ENCODE data around the gene LMNA. TPM values are rescaled to one million over a fixed set of nuclear protein-coding genes. Genes with fewer than 3 reads are reported as not detected.
A peak's percentile ranks its signal among the peaks of the same experiment; 100 is the strongest.
"Not testable (repeated sequence)": the region's sequence is repeated elsewhere in the genome, so short reads cannot be mapped to it uniquely, and the experiment has no call there.

Gene LMNA
- total and polyA plus RNA-seq, 2 donors (not counting 1 experiment from before 2014, with no cell fraction given): 19.4 to 28.7 TPM

GRCh38 chr1:156115514-156116374 is 1.2 kb downstream of the LMNA start:
- no peaks in the 10 kb centered on the region for H4K20me1 ChIP-seq (ENCODE audit: control insufficient read depth, insufficient read depth, low read length, poor library complexity, severe bottlenecking)
- peaks cover 36% of the 10 kb centered on the region for H3K4me1 Mint-ChIP-seq
- POLR2A ChIA-PET: interaction anchor here (0.6 to 2.7 kb wide), 4 partner anchors 9 to 901 kb away, joined by 3 to 29 read pairs (median 6); no protein-coding TSS in a partner anchor
- TF ChIP-seq CTCF (IDR thresholded peaks at IDR 0.05) (no peak), EZH2 (IDR thresholded peaks at IDR 0.05; ENCODE audit: borderline replicate concordance, insufficient read depth, low read depth, low read length, poor library complexity, severe bottlenecking) (no peak)
- peaks cover 34% of the 10 kb centered on the region for H3K27me3 Mint-ChIP-seq
- ATAC-seq (ENCODE audit: low read depth) (no peak), DNase-seq (peak; percentile 56)
- no peaks in the 10 kb centered on the region for H3K36me3 ChIP-seq (replicated peaks in 1 of 2; ENCODE audit: control extremely low read depth in 1 of 2, control insufficient read depth in 1 of 2, extremely low read depth in 1 of 2, insufficient read depth in 2 of 2, low read length in 1 of 2)
- WGBS (ENCODE audit: insufficient coverage): 21% methylated on average over 13 of the region's 19 CpGs
- peaks cover 0 to 4% (median 0%) of the 10 kb centered on the region in 3 donors for H3K9me3 ChIP-seq (ENCODE audit: control extremely low read depth in 1 of 3, control insufficient read depth in 2 of 3, insufficient read depth in 1 of 3, low read length in 2 of 3)
- peak overlapping the region; percentile 52 for H2AFZ ChIP-seq (ENCODE audit: insufficient read depth, low read depth, low read length, poor library complexity, severe bottlenecking)
- intact Hi-C loops (cut with micrococcal nuclease): no loop called here
- CTCF ChIA-PET: interaction anchor here (0.6 to 28.7 kb wide), 4 partner anchors 13 to 118 kb away, joined by 3 to 970 read pairs (median 46); no protein-coding TSS in a partner anchor
- H3K4me1 ChIP-seq (ENCODE audit: control insufficient read depth in 2 of 2, insufficient read depth in 2 of 2, low read length in 2 of 2): peaks cover 22 to 24% of the 10 kb centered on the region in 2 donors
- H3K27me3 ChIP-seq (replicated peaks in 1 of 4; ENCODE audit: control extremely low read depth in 1 of 4, control insufficient read depth in 3 of 4, insufficient read depth in 4 of 4, low read length in 3 of 4): peaks cover 0 to 54% (median 12%) of the 10 kb centered on the region in 4 experiments
- H3K9ac ChIP-seq (ENCODE audit: low read length): peak overlapping the region; percentile 77
- H3K9me3 Mint-ChIP-seq (ENCODE audit: insufficient read depth): no peaks in the 10 kb centered on the region
- no peaks in the 10 kb centered on the region for H3K79me2 ChIP-seq (ENCODE audit: control insufficient read depth, insufficient read depth, low read length)
- no peak overlapping the region for H3K27ac ChIP-seq (ENCODE audit: low read length in 2 of 2)
- peak overlapping the region; percentile 97 for H3K4me2 ChIP-seq (replicated peaks; ENCODE audit: low read depth, low read length, poor library complexity, severe bottlenecking)
- peak overlapping the region; percentile 90 for H3K4me3 Mint-ChIP-seq
- peak overlapping the region in 4 of 5 experiments; percentile 45 to 76 (median 64) for H3K4me3 ChIP-seq (ENCODE audit: control extremely low read depth in 1 of 5, extremely low read depth in 1 of 5, insufficient read depth in 1 of 5, low read depth in 2 of 5, low read length in 4 of 5)
- peak overlapping the region; percentile 77 for H3K27ac Mint-ChIP-seq

GRCh38 chr1:156116731-156117130 is 2.2 kb downstream of the LMNA start:
- DNase-seq; intact Hi-C loops (cut with micrococcal nuclease); H4K20me1 ChIP-seq (ENCODE audit: control insufficient read depth, insufficient read depth, low read length, poor library complexity, severe bottlenecking); H3K9me3 ChIP-seq (ENCODE audit: control extremely low read depth in 1 of 3, control insufficient read depth in 2 of 3, insufficient read depth in 1 of 3, low read length in 2 of 3); H3K4me3 ChIP-seq (ENCODE audit: control extremely low read depth in 1 of 5, extremely low read depth in 1 of 5, insufficient read depth in 1 of 5, low read depth in 2 of 5, low read length in 4 of 5); ATAC-seq (ENCODE audit: low read depth); H3K9ac ChIP-seq (ENCODE audit: low read length); H3K4me2 ChIP-seq (replicated peaks; ENCODE audit: low read depth, low read length, poor library complexity, severe bottlenecking); H3K36me3 ChIP-seq (replicated peaks in 1 of 2; ENCODE audit: control extremely low read depth in 1 of 2, control insufficient read depth in 1 of 2, extremely low read depth in 1 of 2, insufficient read depth in 2 of 2, low read length in 1 of 2); H3K9me3 Mint-ChIP-seq (ENCODE audit: insufficient read depth); H3K79me2 ChIP-seq (ENCODE audit: control insufficient read depth, insufficient read depth, low read length); H3K27ac Mint-ChIP-seq; H2AFZ ChIP-seq (ENCODE audit: insufficient read depth, low read depth, low read length, poor library complexity, severe bottlenecking); H3K27ac ChIP-seq (ENCODE audit: low read length in 2 of 2): not testable (repeated sequence)
- WGBS (ENCODE audit: insufficient coverage): 100% methylated on average over 1 of the region's 5 CpGs
- Mint-ChIP-seq H3K4me3 (peak overlapping the region; percentile 90), H3K4me1 (peaks cover 36% of the 10 kb centered on the region), H3K27me3 (peaks cover 34% of the 10 kb centered on the region)
- CTCF ChIA-PET: interaction anchor here (0.6 to 28.7 kb wide), 3 partner anchors 12 to 117 kb away, joined by 3 to 970 read pairs (median 89); no protein-coding TSS in a partner anchor
- Histone ChIP-seq H3K27me3 (replicated peaks in 1 of 4; ENCODE audit: control extremely low read depth in 1 of 4, control insufficient read depth in 3 of 4, insufficient read depth in 4 of 4, low read length in 3 of 4) (peaks cover 0 to 62% (median 14%) of the 10 kb centered on the region in 4 experiments), H3K4me1 (ENCODE audit: control insufficient read depth in 2 of 2, insufficient read depth in 2 of 2, low read length in 2 of 2) (peaks cover 22 to 24% of the 10 kb centered on the region in 2 donors)
- POLR2A ChIA-PET: interaction anchor here (0.7 kb wide), 1 partner anchor 96 kb away, joined by 5 read pairs; the partner anchor contains the start of gene PMF1
